GM23248 (cell line): Measurements from ENCODE around the gene PRKCE. TPM values are rescaled to one million over a fixed set of nuclear protein-coding genes. Genes with fewer than 3 reads are reported as not detected.

ENCODE experiments used
- DNase-seq: peaks from one replicate; pipeline ENCODE4 v3.0.0-alpha.2; 2015
- H2AFZ ChIP-seq: fragments of 200-600 bp; sonication (generic); 2 replicates; pipeline ENCODE4 v1.6.1; 2016; ENCODE audit warnings: antibody characterized with exemption
- H3F3A ChIP-seq: fragments of 200-600 bp; sonication (generic); 2 replicates; pipeline ENCODE4 v1.6.1; 2016; ENCODE audit warnings: mild to moderate bottlenecking, antibody characterized with exemption, mixed run types; ENCODE audit not compliant: insufficient read depth
- H3K27ac ChIP-seq: fragments of 200-600 bp; sonication (generic); 2 replicates; pipeline ENCODE4 v1.5.1; 2016; ENCODE audit warnings: mild to moderate bottlenecking
- H3K27me3 ChIP-seq: fragments of 200-600 bp; sonication (generic); replicated peaks from 2 replicates; pipeline ENCODE4 v1.6.1; 2016; ENCODE audit warnings: mild to moderate bottlenecking; ENCODE audit not compliant: insufficient read depth
- H3K36me3 ChIP-seq: fragments of 200-600 bp; sonication (generic); 2 replicates; pipeline ENCODE4 v1.6.1; 2016; ENCODE audit warnings: low read depth, mild to moderate bottlenecking
- H3K4me1 ChIP-seq: fragments of 200-600 bp; sonication (generic); 2 replicates; pipeline ENCODE4 v1.6.1; 2016; ENCODE audit warnings: mild to moderate bottlenecking; ENCODE audit not compliant: insufficient read depth
- H3K4me2 ChIP-seq: fragments of 200-600 bp; sonication (generic); one replicate; pipeline ENCODE4 v1.6.1; 2016; ENCODE audit warnings: mild to moderate bottlenecking; ENCODE audit not compliant: unreplicated experiment
- H3K4me3 ChIP-seq: fragments of 200-600 bp; sonication (generic); 2 replicates; pipeline ENCODE4 v1.5.1; 2016; ENCODE audit warnings: mild to moderate bottlenecking
- H3K79me2 ChIP-seq: fragments of 200-600 bp; sonication (generic); 2 replicates; pipeline ENCODE4 v1.6.1; 2016; ENCODE audit warnings: mild to moderate bottlenecking; ENCODE audit not compliant: insufficient read depth
- H3K9ac ChIP-seq: fragments of 200-600 bp; sonication (generic); 2 replicates; pipeline ENCODE4 v1.6.1; 2016; ENCODE audit warnings: mild to moderate bottlenecking
- H3K9me2 ChIP-seq: fragments of 200-600 bp; sonication (generic); 2 replicates; pipeline ENCODE4 v1.6.1; 2016; ENCODE audit warnings: mixed run types, mild to moderate bottlenecking, moderate library complexity; ENCODE audit not compliant: insufficient read depth
- H3K9me3 ChIP-seq: fragments of 200-600 bp; sonication (generic); one replicate; pipeline ENCODE4 v1.6.1; 2017; ENCODE audit warnings: low read depth
- H4K20me1 ChIP-seq: fragments of 200-600 bp; sonication (generic); 2 replicates; pipeline ENCODE4 v1.6.0; 2016; ENCODE audit not compliant: insufficient read depth
- EZH2 ChIP-seq: fragments of 200-600 bp; sonication (generic); IDR thresholded peaks from 2 replicates; pipeline ENCODE4 v1.6.1; 2018; ENCODE audit warnings: antibody characterized with exemption, mild to moderate bottlenecking; ENCODE audit not compliant: insufficient read depth, poor library complexity, severe bottlenecking
- EZH2phosphoT487 ChIP-seq: fragments of 200-600 bp; sonication (generic); IDR thresholded peaks from 2 replicates; pipeline ENCODE4 v1.6.1; 2018; ENCODE audit warnings: antibody characterized with exemption, moderate library complexity, mild to moderate bottlenecking, low read depth; ENCODE audit not compliant: insufficient read depth
- WGBS, 2 experiments: methylation state at CpG; one replicate each; pipeline ENCODE4 v1.1.6; 2015 to 2017; ENCODE audit warnings: low lambda C conversion rate in 2 of 2, low coverage in 1 of 2; ENCODE audit errors: missing lambda C conversion rate in 2 of 2; 5-methylcytosine and 5-hydroxymethylcytosine counted together
- in situ Hi-C: fragments of 300-500 bp; cut with MboI; formaldehyde crosslinking; loops from 2 replicates; pipeline ENCODE4 v1.15.0; 2020
- polyA plus RNA-seq: library from polyadenylated mRNA; unstranded; fragments of >200 nt; fragmentation: Nextera tagmentation; extraction: Ambion mirVana; gene quantifications from 2 replicates; pipeline ENCODE4 v1.2.1, GENCODE V29; 2016
- total RNA-seq: library from RNA; depleted of rRNA; stranded (reverse); fragments of >200 nt; shearing (Covaris generic); gene quantifications from 2 replicates; pipeline ENCODE4 v1.2.3, GENCODE V29; 2014

PRKCE gene
- total and polyA plus RNA-seq, 2 experiments from 2014 or later = 5.9 to 7.0 TPM

DNA sequence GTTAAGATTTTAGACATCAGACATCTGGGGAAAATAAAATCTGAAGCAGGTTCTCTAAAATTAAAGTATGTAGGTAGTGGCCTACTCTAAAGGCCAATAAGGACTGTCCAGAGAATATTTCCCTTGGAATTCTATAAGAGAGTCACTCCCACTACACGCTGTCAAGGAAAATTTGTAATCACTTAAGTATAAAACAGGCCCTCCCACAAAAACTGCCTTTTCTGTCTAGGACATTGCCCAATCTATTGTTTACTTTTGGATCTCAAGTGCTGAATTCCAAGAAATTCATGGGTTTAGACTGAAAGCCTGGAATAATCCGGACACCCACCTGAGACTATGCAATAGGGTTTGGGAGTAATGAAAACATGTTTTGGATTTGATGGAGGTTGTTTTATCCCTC is 38.7 kb upstream of the PRKCE start:
- H3F3A ChIP-seq = 0 out of 2 replicates have a peak, but pooled peaks cover 10% of the 10 kb centered on the region
- in situ Hi-C loops = no loop called here
- no peak overlapping the region for H3K4me3 ChIP-seq
- no peaks in the 10 kb centered on the region for H3K9me2 ChIP-seq
- H3K27me3 ChIP-seq = no peaks in the 10 kb centered on the region
- peaks cover 28% of the 10 kb centered on the region for H3K79me2 ChIP-seq
- H3K36me3 ChIP-seq = no peaks in the 10 kb centered on the region
- peaks cover 15% of the 10 kb centered on the region for H3K4me1 ChIP-seq
- no peak for TF ChIP-seq EZH2
- no peak for TF ChIP-seq EZH2phosphoT487
- H3K9ac ChIP-seq = no peak overlapping the region
- 10 to 13% methylated on average over 2 of the region's 2 CpGs for WGBS, 2 experiments
- no peak overlapping the region for H3K4me2 ChIP-seq
- H3K9me3 ChIP-seq = no peaks in the 10 kb centered on the region
- H2AFZ ChIP-seq = no peak overlapping the region
- no peaks in the 10 kb centered on the region for H4K20me1 ChIP-seq
- H3K27ac ChIP-seq = no peak overlapping the region
- peak; percentile 50 for DNase-seq

DNA sequence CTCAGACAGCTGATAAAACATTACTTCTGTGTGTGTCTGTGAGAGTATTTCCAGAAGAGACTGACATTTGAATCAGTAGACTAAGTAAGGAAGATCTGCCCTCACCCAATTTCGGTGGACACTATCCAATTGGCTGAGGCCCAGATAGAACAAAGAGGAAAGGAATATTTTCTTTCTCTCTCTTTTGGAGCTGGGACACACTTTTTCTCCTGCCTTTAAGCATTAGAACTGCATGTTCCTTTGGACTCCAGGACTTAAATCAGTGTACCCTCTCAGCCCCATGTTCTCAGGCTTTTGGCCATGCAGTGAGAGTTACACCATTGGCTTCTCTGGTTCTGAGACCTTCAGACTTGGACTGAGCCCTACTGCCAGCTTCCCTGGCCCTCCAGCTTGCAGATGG is 37.1 kb upstream of the PRKCE start:
- no peaks in the 10 kb centered on the region for H4K20me1 ChIP-seq
- DNase-seq = no peak
- no peaks in the 10 kb centered on the region for H3K36me3 ChIP-seq
- H3K4me3 ChIP-seq = no peak overlapping the region
- no peaks in the 10 kb centered on the region for H3K9me2 ChIP-seq
- peaks cover 15% of the 10 kb centered on the region for H3K4me1 ChIP-seq
- H3K9me3 ChIP-seq = no peaks in the 10 kb centered on the region
- WGBS, 2 experiments = 47 to 63% methylated on average over 1 of the region's 1 CpG
- H3K27me3 ChIP-seq = no peaks in the 10 kb centered on the region
- in situ Hi-C loops = no loop called here
- TF ChIP-seq EZH2 (no peak), EZH2phosphoT487 (no peak)
- H3K27ac ChIP-seq = no peak overlapping the region
- no peak overlapping the region for H2AFZ ChIP-seq
- 0 out of 2 replicates have a peak, but pooled peaks cover 10% of the 10 kb centered on the region for H3F3A ChIP-seq
- no peak overlapping the region for H3K9ac ChIP-seq
- peaks cover 12% of the 10 kb centered on the region for H3K79me2 ChIP-seq
- H3K4me2 ChIP-seq = no peak overlapping the region

DNA sequence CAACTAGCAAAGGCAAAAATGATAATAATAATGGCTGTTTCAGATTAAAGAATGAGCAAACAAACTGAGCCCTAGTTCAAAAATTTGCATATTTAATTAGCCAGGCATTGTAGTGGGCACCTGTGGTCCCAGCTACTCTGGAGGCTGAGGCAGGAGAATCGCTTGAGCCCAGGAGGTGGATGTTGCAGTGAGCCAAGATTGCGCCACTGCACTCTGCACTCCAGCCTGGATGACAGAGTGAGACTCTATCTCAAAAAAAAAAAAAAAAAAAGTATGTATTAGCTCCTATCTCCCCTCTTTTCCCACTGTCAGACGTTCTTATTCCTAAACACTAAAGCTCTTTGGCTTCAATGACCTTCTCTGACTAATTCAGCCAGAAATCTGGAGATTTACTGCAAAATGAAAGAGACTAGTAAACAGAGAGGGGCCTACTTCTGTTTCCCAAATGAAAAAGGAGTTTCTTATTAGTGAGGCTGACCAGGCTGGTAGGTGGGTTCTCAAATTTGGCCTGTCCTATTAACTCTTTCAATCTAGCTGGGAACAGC is 36.5 kb upstream of the PRKCE start:
- 33 to 42% methylated on average over 3 of the region's 3 CpGs for WGBS, 2 experiments
- TF ChIP-seq EZH2 = no peak
- no peak for TF ChIP-seq EZH2phosphoT487
- Histone ChIP-seq H3K36me3 (no peaks in the 10 kb centered on the region), H3K4me1 (peaks cover 12% of the 10 kb centered on the region), H3K9me2 (no peaks in the 10 kb centered on the region), H3K4me2 (no peak overlapping the region), H3K27ac (no peak overlapping the region), H3F3A (0 out of 2 replicates have a peak, but pooled peaks cover 10% of the 10 kb centered on the region), H3K9me3 (no peaks in the 10 kb centered on the region), H3K79me2 (peaks cover 6% of the 10 kb centered on the region), H3K9ac (no peak overlapping the region), H3K27me3 (no peaks in the 10 kb centered on the region), H2AFZ (no peak overlapping the region), H3K4me3 (no peak overlapping the region), H4K20me1 (no peaks in the 10 kb centered on the region)
- DNase-seq = no peak
- in situ Hi-C loops = no loop called here

DNA sequence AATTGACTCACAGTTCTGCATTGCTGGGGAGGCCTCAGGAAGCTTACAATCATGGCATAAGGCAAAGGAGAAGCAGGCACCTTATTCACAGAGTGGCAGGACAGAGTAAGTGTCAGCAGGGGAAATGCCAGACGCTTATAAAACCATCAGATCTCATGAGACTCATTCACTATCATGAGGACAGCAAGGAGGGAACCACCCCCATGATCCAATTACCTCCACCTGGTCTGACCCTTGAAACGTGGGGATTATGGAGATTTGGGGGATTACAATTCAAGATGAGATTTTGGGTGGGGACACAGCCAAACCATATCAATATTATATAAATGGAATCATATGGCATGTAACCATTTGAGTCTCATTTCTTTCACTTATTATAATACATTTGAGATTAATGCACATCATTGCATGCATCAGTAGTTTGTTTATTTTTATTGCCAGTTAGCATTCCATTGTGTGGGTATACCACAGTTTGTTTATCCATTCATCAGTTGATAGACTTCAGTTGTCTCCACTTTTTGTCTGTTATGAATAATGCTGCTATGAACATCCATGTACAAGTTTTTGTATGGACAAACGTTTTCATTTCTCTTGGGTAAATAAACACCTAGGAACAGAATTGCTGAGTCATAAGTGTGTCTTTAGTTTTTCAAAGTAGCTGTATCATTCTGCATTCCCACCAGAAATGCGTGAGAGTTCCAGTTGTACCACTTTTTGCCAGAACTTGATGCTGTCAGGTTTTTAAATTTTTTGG is 34.6 kb upstream of the PRKCE start:
- H3K27ac ChIP-seq = peak overlapping the region; percentile 11; the same call in 1 of the 2 replicates
- H3K4me3 ChIP-seq = no peak overlapping the region
- H4K20me1 ChIP-seq = no peaks in the 10 kb centered on the region
- H3K79me2 ChIP-seq = no peaks in the 10 kb centered on the region
- H3F3A ChIP-seq = 0 out of 2 replicates have a peak, but pooled peaks cover 10% of the 10 kb centered on the region
- H3K9me3 ChIP-seq = no peaks in the 10 kb centered on the region
- TF ChIP-seq EZH2phosphoT487 = no peak
- TF ChIP-seq EZH2 = no peak
- WGBS, 2 experiments = 35 to 49% methylated on average over 4 of the region's 4 CpGs
- DNase-seq = peak; percentile 73
- no peak overlapping the region for H3K9ac ChIP-seq
- in situ Hi-C loops = no loop called here
- H2AFZ ChIP-seq = no peak overlapping the region
- no peaks in the 10 kb centered on the region for H3K27me3 ChIP-seq
- H3K36me3 ChIP-seq = no peaks in the 10 kb centered on the region
- peak overlapping the region; percentile 2 for H3K4me2 ChIP-seq
- H3K9me2 ChIP-seq = no peaks in the 10 kb centered on the region
- peaks cover 13% of the 10 kb centered on the region for H3K4me1 ChIP-seq
